HepG2 (cell line): ENCODE data around the gene DIS3L2. TPM values are rescaled to one million over a fixed set of nuclear protein-coding genes. Genes with fewer than 3 reads are reported as not detected.
"Not testable (repeated sequence)": the region's sequence is repeated elsewhere in the genome, so short reads cannot be mapped to it uniquely, and the experiment has no call there.

Experiments
- ATAC-seq: fragments of 200-7000 bp; cut with Tn5 transposase; 3 replicates; pipeline ENCODE4 v1.9.1; 2020; ENCODE audit warnings: mild to moderate bottlenecking, moderate library complexity
- BruUV-seq: library from RNA; stranded (reverse); fragments of 400-500 nt; replicated peaks from 2 replicates; lab custom pipeline; 2021; lab: Mats Ljungman, UMichigan
- CTCF ChIA-PET: fragments of 300-600 bp; formaldehyde crosslinking; extraction: SDS; loops from one replicate; lab custom pipeline; 2021; ENCODE audit warnings: low total read pairs, inconsistent platforms, low intra/inter-chr PET ratio; lab: Yijun Ruan, JAX
- POLR2A ChIA-PET: fragments of 350-600 bp; sonication (Branson Sonifier 250); formaldehyde crosslinking; loops from one replicate; lab custom pipeline; 2020; ENCODE audit warnings: antibody characterized with exemption, inconsistent platforms; lab: Yijun Ruan, JAX
- DNase-seq: peaks from one replicate; pipeline ENCODE4 v3.0.0-alpha.2; 2015; ENCODE audit warnings: low spot score
- FAIRE-seq: peaks from 3 replicates; lab custom pipeline; 2011; peaks lifted over from hg19 to GRCh38; lab: Jason Lieb, UNC
- H2AFZ ChIP-seq: one replicate; pipeline ENCODE4 v1.6.1; 2011; ENCODE audit warnings: low read length, inconsistent platforms
- H3K27ac ChIP-seq: fragments of 300-600 bp; 3 replicates; pipeline ENCODE4 v1.8.0; 2011; ENCODE audit warnings: mixed run types, mild to moderate bottlenecking, mixed read lengths, low read length, inconsistent platforms; ENCODE audit not compliant: insufficient read depth; ENCODE audit errors: extremely low read length
- H3K27me3 ChIP-seq, 2 experiments: fragments of 200-600 bp in 1 of 2; 2 replicates in 1 of 2; 3 replicates in 1 of 2; pipeline versions ENCODE4 v1.6.0 to v1.8.0; 2011; ENCODE audit warnings: low read length in 2 of 2, mild to moderate bottlenecking in 2 of 2, moderate library complexity in 2 of 2, inconsistent platforms in 1 of 2; ENCODE audit not compliant: insufficient read depth in 2 of 2, control insufficient read depth in 1 of 2
- H3K36me3 ChIP-seq, 2 experiments: fragments of 200-600 bp in 1 of 2; replicated peaks in 1 of 2; 2 replicates in 1 of 2; 3 replicates in 1 of 2; pipeline versions ENCODE4 v1.5.1 to v1.8.0; 2011; ENCODE audit warnings: low read length in 2 of 2, inconsistent platforms in 1 of 2; ENCODE audit not compliant: insufficient read depth in 2 of 2, control insufficient read depth in 1 of 2
- H3K4me1 ChIP-seq: 2 replicates; pipeline ENCODE4 v1.5.1; 2012; ENCODE audit warnings: low read length, inconsistent platforms; ENCODE audit not compliant: insufficient read depth
- H3K4me2 ChIP-seq: 2 replicates; pipeline ENCODE4 v1.6.0; 2011; ENCODE audit warnings: low read depth, low read length, inconsistent platforms
- H3K4me3 ChIP-seq, 3 experiments: fragments of 200-600 bp in 1 of 3; sonication (generic), shearing (Covaris generic) in 1 of 3; replicated peaks in 1 of 3; 2 replicates each; pipeline ENCODE4 v1.5.1; 2011 to 2016; ENCODE audit warnings: low read length in 3 of 3, inconsistent platforms in 2 of 3, low read depth in 2 of 3, mild to moderate bottlenecking in 2 of 3, control low read depth in 1 of 3, mixed read lengths in 1 of 3; ENCODE audit not compliant: insufficient read depth in 1 of 3
- H3K79me2 ChIP-seq: one replicate; pipeline ENCODE4 v1.6.1; 2011; ENCODE audit warnings: low read length, inconsistent platforms; ENCODE audit not compliant: insufficient read depth
- H3K9ac ChIP-seq: 2 replicates; pipeline ENCODE4 v1.6.0; 2011; ENCODE audit warnings: mild to moderate bottlenecking, low read depth, low read length, inconsistent platforms; ENCODE audit not compliant: insufficient read depth
- H3K9me3 ChIP-seq: 2 replicates; pipeline ENCODE4 v1.5.1; 2012; ENCODE audit warnings: mild to moderate bottlenecking, low read length
- H4K20me1 ChIP-seq: 2 replicates; pipeline ENCODE4 v1.6.0; 2011; ENCODE audit warnings: inconsistent platforms, mild to moderate bottlenecking, low read length, moderate library complexity; ENCODE audit not compliant: insufficient read depth
- CTCF ChIP-seq: sonication (generic); formaldehyde crosslinking; IDR thresholded peaks from 2 replicates; pipeline ENCODE4 v1.5.0; 2020; ENCODE audit warnings: mild to moderate bottlenecking, missing genetic modification reagents, moderate library complexity
- ZNF3 ChIP-seq: IDR thresholded peaks from 2 replicates; pipeline ENCODE4 v1.7.0; 2017; ENCODE audit warnings: inconsistent platforms
- ZNF768 ChIP-seq: sonication (generic); formaldehyde crosslinking; IDR thresholded peaks from 2 replicates; pipeline ENCODE4 v1.4.0; 2020; ENCODE audit warnings: missing genetic modification reagents
- WGBS: methylation state at CpG from one replicate; pipeline ENCODE4 v1.1.6; 2017; ENCODE audit warnings: low lambda C conversion rate; 5-methylcytosine and 5-hydroxymethylcytosine counted together
- in situ Hi-C: cut with HindIII; loops from 2 replicates; pipeline ENCODE4 v1.10.0; 2017; ENCODE audit warnings: low pct_unique_long_range_greater_than_20kb; ENCODE audit not compliant: extremely low pct_ligation_motif_present
- intact Hi-C: fragments of 100-400 bp; cut with micrococcal nuclease; formaldehyde crosslinking; loops from one replicate; pipeline ENCODE4 v1.10.0; 2022; ENCODE audit not compliant: unreplicated experiment
- polyA plus RNA-seq, 8 experiments: library from polyadenylated mRNA; depleted of rRNA in 3 of 8; stranded (reverse) in 7 of 8; unstranded in 1 of 8; fragments of >200 nt; fragmentation: Illumina TruSeq in 4 of 8; extraction: Trizol in 4 of 8; gene quantifications; 2 replicates each; pipeline versions ENCODE4 v1.2.1 to v1.2.3, GENCODE V29; 2011 to 2016; ENCODE audit warnings: low read depth in 4 of 8, missing spikeins in 1 of 8, mixed read lengths in 1 of 8; ENCODE audit not compliant: insufficient read depth in 1 of 8
- total RNA-seq, 5 experiments: library from RNA; depleted of rRNA; stranded (reverse); fragments of >200 nt; fragmentation: Illumina TruSeq; extraction: Trizol; gene quantifications; 2 replicates each; pipeline ENCODE4 v1.2.3, GENCODE V29; 2016; ENCODE audit warnings: low read depth in 1 of 5

The DIS3L2 gene
- total and polyA plus RNA-seq, 2 of the 13 experiments (the other 11 are each of a cell fraction or from before 2014, with no cell fraction given) = 7.0 to 23.9 TPM

- H3K4me2 ChIP-seq, intact Hi-C loops, H3K36me3 ChIP-seq, H4K20me1 ChIP-seq, H3K9me3 ChIP-seq, DNase-seq, POLR2A ChIA-PET, H3K4me3 ChIP-seq, BruUV-seq, H3K79me2 ChIP-seq, H3K9ac ChIP-seq, in situ Hi-C loops, H3K27ac ChIP-seq, CTCF ChIA-PET, H2AFZ ChIP-seq, H3K4me1 ChIP-seq, FAIRE-seq: not testable (repeated sequence)
- peak; percentile 30; the same call in 1 of the 2 replicates for TF ChIP-seq CTCF (CRISPR knock-in tag)
- peak; percentile 51 for ATAC-seq
- H3K27me3 ChIP-seq = peaks cover 13 to 78% of the 10 kb centered on the region in 2 experiments
- WGBS = 56% methylated on average over 28 of the region's 59 CpGs
Measured at GRCh38 chr2:232381204-232382031, 419.9 kb downstream of the DIS3L2 start.

- no peaks in the 10 kb centered on the region for H4K20me1 ChIP-seq
- no peaks in the 10 kb centered on the region for H3K9me3 ChIP-seq
- DNase-seq = no peak
- no peak overlapping the region for H3K4me2 ChIP-seq
- in situ Hi-C loops (no loop called here), intact Hi-C loops (no loop called here)
- H3K4me1 ChIP-seq = no peaks in the 10 kb centered on the region
- no peak overlapping the region for H3K9ac ChIP-seq
- peaks cover 14 to 81% of the 10 kb centered on the region in 2 experiments for H3K27me3 ChIP-seq
- H2AFZ ChIP-seq = no peak overlapping the region
- no peak for ATAC-seq
- no peak overlapping the region for H3K4me3 ChIP-seq
- H3K36me3 ChIP-seq = no peaks in the 10 kb centered on the region
- 8% methylated on average over 18 of the region's 18 CpGs for WGBS
- no TSS peak for BruUV-seq
- TF ChIP-seq ZNF3 (CRISPR knock-in tag) (no peak), ZNF768 (CRISPR knock-in tag) (peak; percentile 47; the same call in 1 of the 2 replicates)
- CTCF ChIA-PET = no interaction called here
- no peaks in the 10 kb centered on the region for H3K79me2 ChIP-seq
- FAIRE-seq = no peak
- H3K27ac ChIP-seq = no peak overlapping the region
- POLR2A ChIA-PET = no interaction called here
Measured at GRCh38 chr2:232382331-232383225, 421.1 kb downstream of the DIS3L2 start.
